ENCODE data around the gene STARD13.

- TF ChIP-seq CTCF (conservative IDR thresholded peaks at IDR 0.05; ENCODE audit: low read length): no peak
- TF ChIP-seq EZH2phosphoT487 (IDR thresholded peaks at IDR 0.05; ENCODE audit: borderline replicate concordance, low read depth, low read length): no peak
Measured at GRCh38 chr13:33263484-33263883, 22.1 kb downstream of the STARD13 start.

All from OCI-LY7 (cell line).